HG02840 (cell line): ENCODE measurements around the gene IGSF9B.
"Not testable (repeated sequence)": the region's sequence is repeated elsewhere in the genome, so short reads cannot be mapped to it uniquely, and the experiment has no call there.

ENCODE experiments used
- ATAC-seq: cut with Tn5 transposase; IDR thresholded peaks from one replicate; pipeline ENCODE4 v1.9.1; 2021; ENCODE audit warnings: mild to moderate bottlenecking, moderate library complexity, moderate number of reproducible peaks; ENCODE audit not compliant: unreplicated experiment, low FRiP score

Gene IGSF9B

GRCh38 chr11:133956650-133957633, at the start of gene IGSF9B:
IGSF9B (minus strand) TSS chr11:133956968; CDS start chr11:133956754, 214 bp downstream.
- peak; percentile 91 for ATAC-seq

GRCh38 chr11:134004496-134005172, 47.9 kb upstream of the IGSF9B start:
- ATAC-seq: no peak

GRCh38 chr11:134003792-134004495, 47.2 kb upstream of the IGSF9B start:
- ATAC-seq: no peak

GRCh38 chr11:134002819-134003218, 46.1 kb upstream of the IGSF9B start:
- ATAC-seq: not testable (repeated sequence)

GRCh38 chr11:134002338-134002737, 45.6 kb upstream of the IGSF9B start:
- ATAC-seq: not testable (repeated sequence)

GRCh38 chr11:134001596-134001995, 44.8 kb upstream of the IGSF9B start:
- no peak for ATAC-seq

GRCh38 chr11:134001088-134001487, 44.3 kb upstream of the IGSF9B start:
- no peak for ATAC-seq

GRCh38 chr11:133999355-133999754, 42.6 kb upstream of the IGSF9B start:
- no peak for ATAC-seq

GRCh38 chr11:133997554-133997953, 40.8 kb upstream of the IGSF9B start:
- ATAC-seq: no peak

- ATAC-seq: no peak
These were observed 39.9 kb upstream of the IGSF9B start for GRCh38 chr11:133996671-133997070.

- no peak for ATAC-seq
These were observed 38.3 kb upstream of the IGSF9B start for GRCh38 chr11:133995066-133995465.

- ATAC-seq: no peak
These were observed 37.2 kb upstream of the IGSF9B start for GRCh38 chr11:133993921-133994320.

GRCh38 chr11:133993107-133993506, 36.3 kb upstream of the IGSF9B start:
- ATAC-seq: no peak

GRCh38 chr11:133992121-133992520, 35.4 kb upstream of the IGSF9B start:
- ATAC-seq: no peak

- no peak for ATAC-seq
These were observed 34.3 kb upstream of the IGSF9B start for GRCh38 chr11:133991101-133991500.

GRCh38 chr11:133990501-133990900, 33.7 kb upstream of the IGSF9B start:
- ATAC-seq: no peak

GRCh38 chr11:133988686-133989410, 32.1 kb upstream of the IGSF9B start:
- no peak for ATAC-seq

- ATAC-seq: no peak
These were observed 30.4 kb upstream of the IGSF9B start for GRCh38 chr11:133987171-133987570.

- ATAC-seq: no peak
These were observed 29.5 kb upstream of the IGSF9B start for GRCh38 chr11:133985981-133986944.
